Non-pigmented ciliary epithelial cell (primary cell): Measurements from ENCODE around the gene ADAD2.

Experiments used
- DNase-seq: peaks from one replicate; pipeline ENCODE4 v3.0.0-alpha.2; 2010; ENCODE audit warnings: low read depth

Gene ADAD2

GRCh38 chr16:84224554-84224953 is 33.6 kb downstream of the ADAD2 start:
- DNase-seq, result no peak

DNA sequence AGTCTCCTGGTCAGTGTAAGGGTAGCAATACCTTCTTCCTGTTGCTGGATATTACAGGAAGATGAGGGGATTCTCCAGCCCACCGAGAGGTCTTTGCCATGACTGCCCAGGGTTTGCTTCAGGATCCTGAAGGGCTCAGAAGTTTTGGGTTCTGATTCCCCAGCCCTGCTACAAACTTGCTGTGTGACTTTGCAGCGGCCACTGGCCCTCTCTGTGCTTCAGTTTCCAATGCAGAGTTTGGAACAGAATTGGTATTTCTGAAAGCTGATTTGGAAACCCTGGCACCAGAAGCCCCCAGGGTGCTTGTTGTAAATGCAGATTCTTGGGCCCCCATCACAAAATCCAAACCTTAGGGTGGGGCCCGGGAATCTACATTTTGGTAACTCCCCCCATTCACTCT is 34.2 kb downstream of the ADAD2 start:
- DNase-seq, result no peak

- DNase-seq, result no peak
These were observed 34.6 kb downstream of the ADAD2 start for GRCh38 chr16:84225571-84225970.

DNA sequence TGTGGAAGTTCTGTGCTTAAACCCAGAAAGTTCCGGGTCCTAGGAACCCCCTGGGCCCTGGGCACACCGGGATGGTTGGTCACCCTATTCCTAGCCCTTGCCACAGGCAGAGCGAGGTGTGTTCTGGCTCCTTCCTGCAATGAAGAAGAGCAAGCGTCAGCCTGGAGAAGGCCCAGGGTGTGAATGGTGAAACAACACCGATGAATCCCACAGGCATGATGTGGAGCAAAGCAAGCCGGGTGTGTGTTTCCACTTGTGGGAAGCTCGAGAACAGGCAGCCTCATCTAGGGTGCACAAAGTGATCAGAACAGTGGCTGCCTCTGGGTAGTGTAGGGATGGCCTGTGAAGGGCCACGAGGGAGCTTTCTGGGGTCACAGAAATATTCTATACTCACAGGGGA is 35.1 kb downstream of the ADAD2 start:
- no peak for DNase-seq

GRCh38 chr16:84227548-84227947 is 36.6 kb downstream of the ADAD2 start:
- DNase-seq, result no peak

DNA sequence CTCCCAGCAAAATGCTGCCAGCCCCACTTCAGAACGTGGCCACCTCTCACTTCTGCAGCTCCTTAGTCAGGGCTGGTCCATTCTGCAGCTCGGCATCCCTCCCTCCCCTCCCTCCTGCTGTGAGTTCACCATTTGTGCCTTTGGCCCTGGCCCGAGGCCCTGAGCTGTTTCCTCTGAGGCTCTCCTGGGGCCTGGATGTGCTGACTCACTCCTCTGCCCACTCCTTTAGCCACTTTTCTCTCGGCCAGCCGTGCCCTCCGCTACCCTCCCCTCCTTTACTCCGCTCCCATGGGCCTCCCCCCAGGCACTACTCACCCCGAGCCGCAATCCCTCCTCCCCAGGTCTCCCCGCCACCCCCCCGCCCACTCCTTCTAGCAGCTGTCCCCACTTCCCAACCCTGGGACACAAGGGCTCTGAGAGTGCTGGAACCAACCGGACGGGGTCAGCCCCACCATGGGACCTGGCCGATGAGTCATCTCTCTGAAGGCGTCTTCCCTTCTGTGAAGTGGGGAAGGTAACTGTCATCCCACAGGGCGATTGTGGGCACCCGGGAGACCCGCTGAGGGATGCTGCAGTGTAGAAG is 37.4 kb downstream of the ADAD2 start:
- DNase-seq, result peak; percentile 32

DNA sequence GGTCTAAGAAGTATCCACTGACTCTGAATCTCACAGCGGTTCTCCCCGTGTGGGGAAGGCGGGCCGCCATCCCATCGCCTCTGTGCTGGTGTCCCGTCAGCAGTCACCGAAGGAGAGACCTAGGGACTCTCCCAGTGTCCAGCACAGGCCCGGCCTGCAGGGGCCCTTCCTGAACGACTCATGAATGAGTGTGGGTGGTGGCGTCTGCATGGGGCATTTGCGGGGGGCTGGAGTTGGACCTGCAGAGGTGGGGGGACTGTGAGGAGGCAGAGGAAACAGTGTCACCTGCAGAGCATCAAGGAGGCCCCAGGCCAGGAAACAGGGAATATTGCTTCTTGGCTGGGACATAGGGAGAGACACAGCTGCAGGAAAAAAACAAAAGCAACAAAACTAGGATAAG is 38.5 kb downstream of the ADAD2 start:
- DNase-seq, result no peak

DNA sequence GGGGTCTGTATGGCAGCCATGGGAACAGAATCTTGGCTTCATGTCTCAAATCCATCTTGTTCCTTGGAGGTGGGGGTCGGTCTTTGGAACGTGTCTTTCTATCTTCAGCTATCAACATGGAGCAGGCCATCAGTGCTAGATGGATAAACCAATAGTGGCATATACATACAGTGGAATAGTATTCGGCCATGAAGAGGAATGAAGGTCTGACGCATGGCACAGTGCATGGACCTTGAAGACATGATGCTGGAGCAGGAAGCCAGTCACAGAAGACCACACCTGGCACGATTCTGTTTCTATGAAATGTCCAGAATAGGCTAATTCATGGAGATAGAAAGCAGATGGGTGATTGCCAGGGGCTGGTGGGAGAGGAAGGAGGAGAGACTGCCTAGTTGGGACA is 41.1 kb downstream of the ADAD2 start:
- no peak for DNase-seq

DNA sequence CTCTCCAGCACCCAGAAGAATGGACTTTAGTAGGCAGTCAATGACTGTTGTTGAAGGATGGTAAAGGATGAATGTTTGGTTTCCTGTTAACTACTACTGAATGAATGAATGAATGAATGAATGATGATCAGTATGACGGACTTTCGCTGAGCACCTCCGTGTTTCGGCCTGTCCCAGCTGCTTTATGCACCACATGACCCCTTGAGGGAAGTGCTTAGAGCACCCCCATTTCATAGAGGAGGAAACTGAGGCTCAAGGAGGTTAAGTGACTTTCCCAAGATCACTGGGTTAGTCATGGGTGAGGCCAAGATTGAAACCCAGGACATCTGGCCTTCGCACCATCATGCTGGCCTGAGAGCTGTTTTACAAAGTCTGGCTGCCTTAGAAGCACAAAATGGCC is 42.0 kb downstream of the ADAD2 start:
- no peak for DNase-seq

DNA sequence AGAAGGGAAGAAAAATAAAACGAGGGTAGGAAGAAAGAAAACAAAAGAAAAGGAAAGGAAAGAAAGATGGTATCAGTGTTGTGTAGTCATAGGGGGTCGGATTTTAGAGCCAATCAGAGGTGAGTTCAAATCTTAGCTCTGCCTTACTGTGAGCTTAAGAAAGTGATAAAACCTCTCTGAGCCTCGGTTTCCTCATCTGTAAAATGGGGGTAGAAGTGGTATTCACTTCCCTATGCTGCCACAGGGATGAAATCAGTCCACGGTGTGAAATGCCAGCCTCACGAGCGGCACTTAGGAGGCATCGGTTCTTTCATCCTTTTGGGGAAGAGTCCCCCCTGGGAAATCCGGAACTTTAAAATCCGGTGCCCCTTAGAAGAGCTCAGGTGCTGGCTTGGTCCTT is 42.8 kb downstream of the ADAD2 start:
- no peak for DNase-seq

- no peak for DNase-seq
These were observed 43.6 kb downstream of the ADAD2 start for GRCh38 chr16:84234321-84235241.

DNA sequence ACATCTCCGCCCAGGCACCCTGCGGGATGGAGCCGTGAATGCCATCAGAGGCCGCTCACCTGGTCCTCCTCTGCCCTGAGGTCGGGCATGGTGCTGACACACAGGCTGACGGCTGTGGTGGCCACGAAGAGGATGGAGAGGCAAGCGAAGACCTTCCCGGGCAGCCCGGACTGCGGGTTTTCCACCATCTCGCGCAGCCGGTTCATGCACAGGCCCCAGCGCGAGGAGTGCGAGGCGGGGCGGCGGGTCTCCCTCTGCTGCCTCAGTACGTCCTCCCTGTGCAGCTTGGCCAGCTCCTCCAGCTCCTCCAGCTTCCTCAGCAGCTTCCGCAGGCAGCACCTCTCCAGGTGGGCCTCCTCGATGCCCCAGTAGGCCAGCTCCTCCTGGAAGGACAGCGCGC is 45.7 kb downstream of the ADAD2 start:
- DNase-seq, result no peak

DNA sequence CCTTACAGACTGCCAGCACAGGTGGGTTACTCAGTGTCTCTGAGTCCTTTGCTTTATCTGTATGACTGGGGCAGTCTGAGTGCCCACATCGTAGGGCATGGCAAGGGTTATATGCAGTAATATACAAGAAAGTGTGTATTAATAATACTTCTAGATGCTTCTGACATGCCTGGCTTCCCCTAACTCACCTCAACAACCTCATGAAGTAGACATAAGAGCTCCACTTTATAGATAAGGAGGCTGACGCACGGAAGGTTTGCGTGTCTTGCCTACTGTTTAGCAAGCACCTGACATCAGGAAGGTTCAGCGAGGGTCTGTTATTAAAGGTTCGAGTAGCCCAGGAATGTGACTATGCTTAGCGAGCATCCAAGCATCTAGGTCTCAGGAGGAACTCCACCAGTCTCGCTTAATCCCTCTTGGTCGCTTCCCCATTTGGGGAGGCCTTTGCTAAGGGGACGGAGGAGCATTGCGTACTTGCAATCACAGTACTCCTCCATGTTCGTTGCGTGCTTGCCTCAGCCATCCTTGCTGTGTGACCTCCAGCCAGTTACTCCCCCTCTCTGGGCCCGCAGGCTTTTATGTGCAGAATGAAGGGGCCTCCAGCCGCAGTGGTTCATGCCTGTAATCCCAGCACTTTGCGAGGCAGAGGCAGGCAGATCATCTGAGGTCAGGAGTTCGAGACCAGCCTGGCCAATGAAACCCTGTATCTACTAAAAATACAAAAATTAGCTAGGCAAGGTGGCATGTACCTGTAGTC is 47.2 kb downstream of the ADAD2 start:
- DNase-seq, result no peak

GRCh38 chr16:84239141-84239769 is 48.3 kb downstream of the ADAD2 start:
- DNase-seq, result no peak

DNA sequence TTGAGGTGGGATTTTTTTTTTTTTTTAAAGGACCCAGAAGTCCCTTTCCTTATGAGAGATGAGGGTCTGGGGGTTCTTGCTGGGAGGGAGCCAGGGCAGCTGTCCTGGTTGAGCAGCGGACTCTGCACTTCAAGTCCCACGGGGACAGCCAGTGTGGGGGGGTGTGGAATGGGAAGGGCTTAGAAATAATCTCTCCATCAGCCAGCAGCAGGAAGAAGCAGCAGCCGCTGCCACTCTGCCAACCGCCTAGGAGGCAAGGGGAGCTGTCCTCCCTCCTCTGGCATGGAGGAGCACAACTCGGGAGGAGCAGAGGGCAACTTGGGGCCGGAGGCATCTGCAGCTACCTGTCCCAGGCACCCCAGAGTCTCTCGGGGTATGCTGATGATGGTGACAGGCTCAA is 49.0 kb downstream of the ADAD2 start, which contains the start of gene KCNG4:
Gene KCNG4 (minus strand): TSS at position 104 of the 400 bp plus-strand sequence. CDS start 2,527 bp downstream, outside the sequence.
- no peak for DNase-seq

DNA sequence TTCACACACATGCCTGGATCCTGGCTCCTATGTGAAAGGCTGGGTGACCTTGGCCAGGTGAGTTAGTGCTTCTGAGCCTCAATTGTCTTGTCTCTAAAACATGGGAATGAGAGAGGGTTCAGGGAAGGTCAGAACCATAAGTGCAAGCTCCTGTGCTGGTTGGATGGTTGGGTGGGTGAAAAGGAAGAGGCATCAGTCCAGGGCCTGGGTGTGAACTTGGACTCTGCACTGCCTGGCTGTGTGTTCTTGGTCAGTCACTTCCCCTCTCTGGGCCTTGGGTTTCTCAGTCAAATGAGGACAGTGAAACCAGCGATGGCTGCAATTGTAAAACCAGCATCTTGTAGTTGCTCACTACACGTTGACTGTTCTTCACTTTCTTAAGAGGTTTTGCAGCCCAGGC is 49.5 kb downstream of the ADAD2 start:
- no peak for DNase-seq

- no peak for DNase-seq
These were observed 50.8 kb downstream of the ADAD2 start for GRCh38 chr16:84241778-84242177.

- no peak for DNase-seq
These were observed 51.9 kb downstream of the ADAD2 start for GRCh38 chr16:84242839-84243238.

GRCh38 chr16:84243732-84244131 is 52.8 kb downstream of the ADAD2 start:
- no peak for DNase-seq

- no peak for DNase-seq
These were observed 53.8 kb downstream of the ADAD2 start for GRCh38 chr16:84244728-84245127.

GRCh38 chr16:84245956-84246678 is 55.2 kb downstream of the ADAD2 start:
- no peak for DNase-seq

DNA sequence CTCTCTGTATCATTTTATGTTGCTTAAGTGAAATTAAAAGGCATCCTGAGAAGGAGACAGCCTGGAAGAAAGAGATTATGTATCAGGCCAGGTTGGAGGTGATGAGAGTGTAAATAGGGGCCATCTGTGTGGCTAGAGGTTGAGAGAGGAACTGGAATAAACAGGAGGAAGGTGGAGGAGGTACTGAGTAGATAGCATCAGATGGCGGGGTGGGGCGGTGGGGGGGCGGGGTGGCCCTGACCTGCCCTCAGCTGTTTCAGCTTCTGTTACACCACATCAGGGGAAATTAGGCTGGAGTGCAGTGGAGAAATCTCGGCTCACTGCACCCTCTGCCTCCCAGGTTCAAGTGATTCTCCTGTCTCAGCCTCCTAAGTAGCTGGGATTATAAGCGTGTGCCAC is 55.7 kb downstream of the ADAD2 start:
- DNase-seq, result no peak
